Endothelial cell of umbilical vein (primary cell): ENCODE data around the gene HJV. TPM values are rescaled to one million over a fixed set of nuclear protein-coding genes. Genes with fewer than 3 reads are reported as not detected.
"Not testable (repeated sequence)": the region's sequence is repeated elsewhere in the genome, so short reads cannot be mapped to it uniquely, and the experiment has no call there.

Experiments
- BruUV-seq: library from RNA; stranded (reverse); fragments of 400-500 nt; replicated peaks from 2 replicates; lab custom pipeline; 2021; lab: Mats Ljungman, UMichigan
- CTCF ChIA-PET: fragments of 300-600, 350-600 bp; sonication (Branson Sonifier 250); formaldehyde crosslinking; loops from one replicate; lab custom pipeline; 2021; ENCODE audit warnings: antibody characterized with exemption, inconsistent platforms; lab: Charles Lee
- POLR2A ChIA-PET: fragments of 300-600, 350-600 bp; sonication (Branson Sonifier 250); formaldehyde crosslinking; loops from one replicate; lab custom pipeline; 2021; ENCODE audit warnings: antibody characterized with exemption, inconsistent platforms; lab: Charles Lee
- DNase-seq: peaks from one replicate; pipeline ENCODE4 v3.0.0-alpha.2; 2011; ENCODE audit warnings: low read depth, low spot score
- FAIRE-seq: peaks from 2 replicates; lab custom pipeline; 2011; peaks lifted over from hg19 to GRCh38; lab: Jason Lieb, UNC
- H2AFZ ChIP-seq: 2 replicates; pipeline ENCODE4 v1.6.0; 2012; ENCODE audit warnings: low read depth, low read length, control low read depth, inconsistent platforms
- H3K27ac ChIP-seq: 2 replicates; pipeline ENCODE4 v1.5.1; 2011; ENCODE audit warnings: low read depth, mild to moderate bottlenecking, control low read depth, low read length, moderate library complexity; ENCODE audit not compliant: insufficient read depth
- H3K27me3 ChIP-seq, 2 experiments: 2 replicates each; pipeline versions ENCODE4 v1.6.0 to v1.6.1; 2011; ENCODE audit warnings: low read length in 2 of 2, mixed read lengths in 1 of 2; ENCODE audit not compliant: control insufficient read depth in 2 of 2, insufficient read depth in 2 of 2
- H3K36me3 ChIP-seq, 2 experiments: 2 replicates in 1 of 2; 3 replicates in 1 of 2; pipeline ENCODE4 v1.5.1; 2011; ENCODE audit warnings: low read length in 2 of 2, mild to moderate bottlenecking in 1 of 2, moderate library complexity in 1 of 2; ENCODE audit not compliant: control insufficient read depth in 2 of 2, insufficient read depth in 2 of 2; ENCODE audit errors: extremely low read depth in 1 of 2
- H3K4me1 ChIP-seq: 3 replicates; pipeline ENCODE4 v1.5.1; 2011; ENCODE audit warnings: mild to moderate bottlenecking, low read length; ENCODE audit not compliant: control insufficient read depth, insufficient read depth; ENCODE audit errors: extremely low read depth
- H3K4me2 ChIP-seq: 2 replicates; pipeline ENCODE4 v1.6.1; 2011; ENCODE audit warnings: low read length, control low read depth, mixed read lengths; ENCODE audit not compliant: insufficient read depth
- H3K4me3 ChIP-seq, 3 experiments: fragments of 200-600 bp in 1 of 3; sonication (generic), shearing (Covaris generic) in 1 of 3; replicated peaks in 1 of 3; 2 replicates each; pipeline ENCODE4 v1.5.1; 2011 to 2016; ENCODE audit warnings: control low read depth in 3 of 3, low read length in 3 of 3, mild to moderate bottlenecking in 2 of 3, inconsistent platforms in 1 of 3, low read depth in 1 of 3, moderate library complexity in 1 of 3; ENCODE audit not compliant: insufficient read depth in 1 of 3
- H3K79me2 ChIP-seq: 2 replicates; pipeline ENCODE4 v1.6.0; 2012; ENCODE audit warnings: low read length, inconsistent platforms; ENCODE audit not compliant: control insufficient read depth, insufficient read depth
- H3K9ac ChIP-seq: replicated peaks from 2 replicates; pipeline ENCODE3; 2011; ENCODE audit warnings: low read length, control low read depth; ENCODE audit not compliant: insufficient read depth; ENCODE audit errors: extremely low read depth
- H3K9me1 ChIP-seq: replicated peaks from 3 replicates; pipeline ENCODE4 v1.6.0; 2011; ENCODE audit warnings: mild to moderate bottlenecking, low read length; ENCODE audit not compliant: control insufficient read depth, insufficient read depth; ENCODE audit errors: extremely low read depth
- H3K9me3 ChIP-seq: replicated peaks from 2 replicates; pipeline ENCODE4 v1.5.1; 2012; ENCODE audit warnings: low read length, inconsistent platforms; ENCODE audit not compliant: control insufficient read depth, insufficient read depth
- H4K20me1 ChIP-seq: replicated peaks from 2 replicates; pipeline ENCODE3; 2011; ENCODE audit warnings: mild to moderate bottlenecking, low read length; ENCODE audit not compliant: control insufficient read depth, insufficient read depth; ENCODE audit errors: extremely low read depth
- CTCF ChIP-seq, 2 donors: IDR thresholded peaks; 1 replicate in 1 of 2; 2 replicates in 1 of 2; pipeline ENCODE4 v1.5.1; 2011; ENCODE audit warnings: low read length in 2 of 2, mild to moderate bottlenecking in 2 of 2, moderate library complexity in 2 of 2, control low read depth in 1 of 2, inconsistent platforms in 1 of 2, low read depth in 1 of 2; ENCODE audit not compliant: insufficient read depth in 1 of 2; ENCODE audit errors: extremely low read depth in 1 of 2
- EZH2 ChIP-seq: IDR thresholded peaks from 2 replicates; pipeline ENCODE4 v1.6.1; 2012; ENCODE audit warnings: borderline replicate concordance, low read depth, mild to moderate bottlenecking, moderate library complexity, low read length, inconsistent platforms; ENCODE audit not compliant: severe bottlenecking
- FOS ChIP-seq: IDR thresholded peaks from 2 replicates; pipeline ENCODE4 v1.6.1; 2011; ENCODE audit warnings: mild to moderate bottlenecking, low read length, moderate library complexity, borderline replicate concordance; ENCODE audit not compliant: insufficient read depth
- GATA2 ChIP-seq: IDR thresholded peaks from 2 replicates; pipeline ENCODE4 v1.7.0; 2011; ENCODE audit warnings: low read depth, mild to moderate bottlenecking, moderate library complexity, mixed read lengths, low read length; ENCODE audit not compliant: insufficient read length, insufficient read depth
- JUN ChIP-seq: IDR thresholded peaks from 2 replicates; pipeline ENCODE4 v1.6.1; 2011; ENCODE audit warnings: borderline replicate concordance, low read depth; ENCODE audit not compliant: insufficient read length, insufficient read depth
- MAX ChIP-seq: IDR thresholded peaks from 2 replicates; pipeline ENCODE4 v1.6.1; 2011; ENCODE audit not compliant: insufficient read depth, insufficient read length
- MYC ChIP-seq: IDR thresholded peaks from one replicate; pipeline ENCODE4 v1.6.1; 2011; ENCODE audit warnings: mild to moderate bottlenecking, low read depth, low read length
- POLR2A ChIP-seq: IDR thresholded peaks from 2 replicates; pipeline ENCODE4 v1.6.1; 2012; ENCODE audit warnings: low read depth, mild to moderate bottlenecking, control low read depth, low read length
- POLR2AphosphoS5 ChIP-seq: IDR thresholded peaks from 2 replicates; pipeline ENCODE4 v1.6.1; 2012; ENCODE audit warnings: low read depth, mild to moderate bottlenecking, control low read depth, low read length, moderate library complexity; ENCODE audit not compliant: insufficient read depth
- dilution Hi-C: fragments of 300-500 bp; cut with MboI; formaldehyde crosslinking; loops from one replicate; pipeline ENCODE4 v1.15.0; 2019; ENCODE audit warnings: low sequenced_read_pairs; ENCODE audit not compliant: extremely low pct_ligation_motif_present
- intact Hi-C: fragments of 100-400 bp; cut with micrococcal nuclease; formaldehyde crosslinking; loops from one replicate; pipeline ENCODE4 v1.10.0; 2022
- polyA plus RNA-seq, 4 experiments: library from polyadenylated mRNA; depleted of rRNA in 3 of 4; stranded (reverse) in 3 of 4; unstranded in 1 of 4; fragments of >200 nt; gene quantifications; 2 replicates each; pipeline versions ENCODE4 v1.2.1 to v1.2.3, GENCODE V29; 2011 to 2012; ENCODE audit warnings: missing spikeins in 1 of 4
- total RNA-seq: library from RNA; stranded (reverse); gene quantifications from 2 replicates; pipeline ENCODE4 v1.2.3, GENCODE V29; 2021

HJV gene
- total and polyA plus RNA-seq, 2 donors (not counting 3 experiments of a cell fraction or from before 2014, with no cell fraction given), result not detected

- H3K9me1 ChIP-seq, H3K27me3 ChIP-seq, H4K20me1 ChIP-seq, H3K9me3 ChIP-seq, H3K79me2 ChIP-seq, dilution Hi-C loops, H3K4me1 ChIP-seq, H3K36me3 ChIP-seq: not testable (repeated sequence)
- peak overlapping the region; percentile 36 for H3K9ac ChIP-seq
- peak overlapping the region; percentile 49 for H3K4me2 ChIP-seq
- DNase-seq (peak; percentile 90), FAIRE-seq (peak; percentile 97)
- TSS peak; percentile 100 for BruUV-seq
- intact Hi-C loops, result loop anchor here (1.0 kb wide), 1 partner anchor 14 kb away; no protein-coding TSS in a partner anchor
- H3K4me3 ChIP-seq, result peak overlapping the region in 2 of 3 experiments; percentile 23 to 58
- CTCF ChIA-PET, result interaction anchor here (1.0 to 1.8 kb wide), 3 partner anchors 15 to 206 kb away, joined by 3 to 9 read pairs (median 8); no protein-coding TSS in a partner anchor
- POLR2A ChIA-PET, result interaction anchor here (0.6 to 3.0 kb wide), 9 partner anchors 9 to 194 kb away, joined by 3 to 83 read pairs (median 4); partner anchors contain the start of gene HJV
- H3K27ac ChIP-seq, result peak overlapping the region; percentile 53
- peak overlapping the region; percentile 70 for H2AFZ ChIP-seq
- TF ChIP-seq FOS, result peak; percentile 21
- peak; percentile 100 for TF ChIP-seq POLR2AphosphoS5
- TF ChIP-seq GATA2, result peak; percentile 37
- peak; percentile 1 for TF ChIP-seq JUN
- TF ChIP-seq POLR2A, result peak; percentile 100
Observed at GRCh38 chr1:146051852-146052676, 30.5 kb upstream of the HJV start.

- Histone ChIP-seq H3K4me1 (no peaks in the 10 kb centered on the region), H3K9me1 (no peaks in the 10 kb centered on the region), H3K79me2 (no peaks in the 10 kb centered on the region), H3K27me3 (no peaks in the 10 kb centered on the region), H4K20me1 (no peaks in the 10 kb centered on the region), H3K27ac (no peak overlapping the region), H3K9ac (no peak overlapping the region), H3K4me3 (peak overlapping the region in 2 of 3 experiments; percentile 7 to 23), H3K36me3 (no peaks in the 10 kb centered on the region), H3K9me3 (no peaks in the 10 kb centered on the region), H3K4me2 (peak overlapping the region; percentile 44), H2AFZ (no peak overlapping the region)
- DNase-seq (no peak), FAIRE-seq (no peak)
- intact Hi-C loops (no loop called here), dilution Hi-C loops (no loop called here)
- BruUV-seq, result no TSS peak
- POLR2A ChIA-PET, result interaction anchor here (0.6 to 3.0 kb wide), 11 partner anchors 8 to 193 kb away, joined by 3 to 83 read pairs (median 4); partner anchors contain the start of gene HJV
- TF ChIP-seq FOS (no peak), GATA2 (no peak), POLR2AphosphoS5 (no peak), POLR2A (no peak), CTCF (IDR thresholded peaks at IDR 0.05; ENCODE audit: extremely low read depth in 1 of 2, insufficient read depth in 1 of 2, low read depth in 1 of 2, low read length in 2 of 2) (no peak), EZH2 (no peak), MAX (no peak), MYC (no peak)
- CTCF ChIA-PET, result interaction anchor here (1.0 to 1.8 kb wide), 3 partner anchors 14 to 205 kb away, joined by 3 to 9 read pairs (median 8); no protein-coding TSS in a partner anchor
Observed at GRCh38 chr1:146051452-146051851, 29.9 kb upstream of the HJV start.
